Ishikawa (cell line): ENCODE data around the gene SRPK2.

Source experiments
- CEBPB ChIP-seq: IDR thresholded peaks from 2 replicates; pipeline ENCODE4 v1.6.1; 2012
- CREB1 ChIP-seq: IDR thresholded peaks from 2 replicates; pipeline ENCODE4 v1.6.1; 2012; ENCODE audit warnings: low read depth
- EGR1 ChIP-seq: IDR thresholded peaks from 2 replicates; pipeline ENCODE4 v1.6.1; 2012
- EP300 ChIP-seq: IDR thresholded peaks from 2 replicates; pipeline ENCODE4 v1.6.1; 2012; ENCODE audit warnings: borderline replicate concordance
- FOXM1 ChIP-seq: IDR thresholded peaks from 2 replicates; pipeline ENCODE4 v1.6.1; 2012; ENCODE audit warnings: low read depth, borderline replicate concordance
- NFIC ChIP-seq: IDR thresholded peaks from 2 replicates; pipeline ENCODE4 v1.6.1; 2012
- RAD21 ChIP-seq: IDR thresholded peaks from 2 replicates; pipeline ENCODE4 v1.6.1; 2012; ENCODE audit warnings: low read depth
- TAF1 ChIP-seq: IDR thresholded peaks from 2 replicates; pipeline ENCODE4 v1.6.1; 2012; ENCODE audit warnings: low read depth, mild to moderate bottlenecking
- TCF12 ChIP-seq: IDR thresholded peaks from 2 replicates; pipeline ENCODE4 v1.6.1; 2012; ENCODE audit warnings: low read depth
- TEAD4 ChIP-seq: IDR thresholded peaks from 2 replicates; pipeline ENCODE4 v1.6.1; 2012
- USF1 ChIP-seq: IDR thresholded peaks from 2 replicates; pipeline ENCODE4 v1.6.1; 2012
- YY1 ChIP-seq: IDR thresholded peaks from 2 replicates; pipeline ENCODE4 v1.6.1; 2012; ENCODE audit warnings: low read depth
- ZBTB7A ChIP-seq: IDR thresholded peaks from 2 replicates; pipeline ENCODE4 v1.6.1; 2012; ENCODE audit warnings: low read depth
- TF ChIP-seq, protein P1 (sequence below): IDR thresholded peaks from 2 replicates; pipeline ENCODE4 v1.6.1; 2012
- TF ChIP-seq, protein P2 (sequence below): IDR thresholded peaks from 2 replicates; pipeline ENCODE4 v1.6.1; 2012; ENCODE audit warnings: low read depth, mild to moderate bottlenecking

The SRPK2 gene

DNA sequence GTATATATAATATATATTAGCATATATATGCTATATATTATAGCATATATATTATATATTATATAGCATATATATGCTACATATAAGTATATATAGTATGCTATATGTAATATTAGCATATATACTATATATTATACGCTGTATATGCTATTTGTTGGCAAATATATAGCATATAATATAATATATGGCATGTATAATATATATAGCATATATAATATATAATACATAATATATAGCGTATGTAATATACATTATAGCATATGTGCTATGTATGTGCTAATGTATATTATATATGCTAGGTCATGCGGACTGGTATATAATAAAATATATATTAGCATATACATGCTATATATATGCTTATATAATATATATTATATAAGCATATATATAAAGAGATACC, 301.9 kb downstream of the SRPK2 start:
- TF ChIP-seq, protein P1, sequence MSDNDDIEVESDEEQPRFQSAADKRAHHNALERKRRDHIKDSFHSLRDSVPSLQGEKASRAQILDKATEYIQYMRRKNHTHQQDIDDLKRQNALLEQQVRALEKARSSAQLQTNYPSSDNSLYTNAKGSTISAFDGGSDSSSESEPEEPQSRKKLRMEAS = no peak
- no peak for TF ChIP-seq CREB1
- no peak for TF ChIP-seq TCF12
- no peak for TF ChIP-seq ZBTB7A
- TF ChIP-seq USF1 = no peak
- TF ChIP-seq YY1 = no peak
- no peak for TF ChIP-seq RAD21
- TF ChIP-seq CEBPB = no peak
- TF ChIP-seq TAF1 = no peak
- TF ChIP-seq FOXM1 = no peak
- TF ChIP-seq TEAD4 = no peak
- TF ChIP-seq, protein P2, sequence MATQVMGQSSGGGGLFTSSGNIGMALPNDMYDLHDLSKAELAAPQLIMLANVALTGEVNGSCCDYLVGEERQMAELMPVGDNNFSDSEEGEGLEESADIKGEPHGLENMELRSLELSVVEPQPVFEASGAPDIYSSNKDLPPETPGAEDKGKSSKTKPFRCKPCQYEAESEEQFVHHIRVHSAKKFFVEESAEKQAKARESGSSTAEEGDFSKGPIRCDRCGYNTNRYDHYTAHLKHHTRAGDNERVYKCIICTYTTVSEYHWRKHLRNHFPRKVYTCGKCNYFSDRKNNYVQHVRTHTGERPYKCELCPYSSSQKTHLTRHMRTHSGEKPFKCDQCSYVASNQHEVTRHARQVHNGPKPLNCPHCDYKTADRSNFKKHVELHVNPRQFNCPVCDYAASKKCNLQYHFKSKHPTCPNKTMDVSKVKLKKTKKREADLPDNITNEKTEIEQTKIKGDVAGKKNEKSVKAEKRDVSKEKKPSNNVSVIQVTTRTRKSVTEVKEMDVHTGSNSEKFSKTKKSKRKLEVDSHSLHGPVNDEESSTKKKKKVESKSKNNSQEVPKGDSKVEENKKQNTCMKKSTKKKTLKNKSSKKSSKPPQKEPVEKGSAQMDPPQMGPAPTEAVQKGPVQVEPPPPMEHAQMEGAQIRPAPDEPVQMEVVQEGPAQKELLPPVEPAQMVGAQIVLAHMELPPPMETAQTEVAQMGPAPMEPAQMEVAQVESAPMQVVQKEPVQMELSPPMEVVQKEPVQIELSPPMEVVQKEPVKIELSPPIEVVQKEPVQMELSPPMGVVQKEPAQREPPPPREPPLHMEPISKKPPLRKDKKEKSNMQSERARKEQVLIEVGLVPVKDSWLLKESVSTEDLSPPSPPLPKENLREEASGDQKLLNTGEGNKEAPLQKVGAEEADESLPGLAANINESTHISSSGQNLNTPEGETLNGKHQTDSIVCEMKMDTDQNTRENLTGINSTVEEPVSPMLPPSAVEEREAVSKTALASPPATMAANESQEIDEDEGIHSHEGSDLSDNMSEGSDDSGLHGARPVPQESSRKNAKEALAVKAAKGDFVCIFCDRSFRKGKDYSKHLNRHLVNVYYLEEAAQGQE = no peak
- no peak for TF ChIP-seq EGR1
- TF ChIP-seq NFIC = no peak
- TF ChIP-seq EP300 = no peak

DNA sequence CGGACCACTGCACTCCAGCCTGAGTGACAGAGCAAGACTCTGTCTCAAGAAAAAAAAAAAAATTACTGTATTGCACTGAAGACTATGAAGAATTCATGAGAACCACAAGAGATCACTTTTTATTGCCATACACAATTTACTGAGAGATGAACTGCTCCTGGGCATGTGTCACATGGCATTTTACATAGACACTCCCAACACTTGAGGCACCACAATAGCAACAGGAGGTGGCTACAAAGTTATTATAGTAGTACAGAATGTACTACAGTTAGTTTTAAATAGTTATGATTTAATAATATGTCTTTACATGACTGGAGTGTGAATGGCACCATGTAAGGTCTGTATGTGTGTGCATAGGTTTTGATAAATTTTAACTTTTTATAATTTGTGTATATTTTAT, 304.1 kb downstream of the SRPK2 start:
- TF ChIP-seq ZBTB7A (no peak), CEBPB (no peak), TCF12 (no peak), RAD21 (no peak), CREB1 (no peak), EP300 (no peak), EGR1 (no peak)
- TF ChIP-seq, protein P1 = no peak

GRCh38 chr7:105079348-105079747, 309.4 kb downstream of the SRPK2 start:
- TF ChIP-seq TEAD4 (no peak), EGR1 (no peak), NFIC (no peak), CEBPB (no peak), YY1 (no peak)

GRCh38 chr7:105073143-105073542, 315.6 kb downstream of the SRPK2 start:
- no peak for TF ChIP-seq EGR1
- TF ChIP-seq CEBPB = no peak
- TF ChIP-seq YY1 = no peak
- TF ChIP-seq, protein P1 = no peak
- TF ChIP-seq EP300 = no peak
- no peak for TF ChIP-seq USF1
- TF ChIP-seq TEAD4 = no peak
- TF ChIP-seq NFIC = no peak
- TF ChIP-seq, protein P2 = no peak
- TF ChIP-seq TAF1 = no peak
- no peak for TF ChIP-seq RAD21
- TF ChIP-seq CREB1 = no peak
- TF ChIP-seq FOXM1 = no peak
- TF ChIP-seq TCF12 = no peak
- no peak for TF ChIP-seq ZBTB7A

DNA sequence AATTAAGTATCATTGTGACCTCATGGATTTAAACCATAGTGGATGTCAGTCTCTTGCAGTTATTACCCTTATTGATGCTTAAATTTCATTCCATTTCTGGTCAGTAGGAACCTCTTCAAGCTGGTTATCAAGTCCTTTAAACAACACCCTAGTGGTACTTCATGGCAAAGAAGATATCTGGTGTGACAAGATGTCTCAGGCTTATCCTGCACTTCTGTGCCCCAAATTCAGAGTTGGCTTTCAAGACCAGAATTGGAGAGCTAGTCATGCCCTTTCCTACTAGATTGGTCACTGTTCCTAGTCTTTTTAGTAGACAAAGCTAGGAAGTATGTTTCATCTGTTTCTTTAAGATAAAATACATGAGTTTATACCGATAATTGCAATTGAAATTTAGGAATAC, 319.8 kb downstream of the SRPK2 start:
- TF ChIP-seq NFIC (no peak), EP300 (no peak), CEBPB (no peak), YY1 (no peak), TCF12 (no peak), EGR1 (no peak), CREB1 (no peak), TEAD4 (no peak), ZBTB7A (no peak), TAF1 (no peak), RAD21 (no peak), USF1 (no peak), FOXM1 (no peak)
- TF ChIP-seq, protein P1 = no peak
- TF ChIP-seq, protein P2 = no peak
